Urothelium cell line (cell line): Measurements from ENCODE around the gene TMEM235.

Source experiments
- DNase-seq: peaks from one replicate; pipeline ENCODE4 v3.0.0; 2011; ENCODE audit warnings: low spot score, mixed read lengths
- FAIRE-seq: peaks from 2 replicates; lab custom pipeline; 2011; peaks lifted over from hg19 to GRCh38; lab: Jason Lieb, UNC

TMEM235 gene

GRCh38 chr17:78230996-78231935, at the start of gene TMEM235:
TMEM235 (plus strand) TSS chr17:78231631; CDS start chr17:78232024, 393 bp downstream.
- FAIRE-seq: no peak

GRCh38 chr17:78182504-78182903, 48.9 kb upstream of the TMEM235 start:
- no peak for DNase-seq
- FAIRE-seq: no peak

More at GRCh38 chr17:78230996-78231935, at the start of gene TMEM235:
- no peak for DNase-seq

GRCh38 chr17:78183916-78184315, 47.5 kb upstream of the TMEM235 start:
- no peak for FAIRE-seq
- no peak for DNase-seq

DNA sequence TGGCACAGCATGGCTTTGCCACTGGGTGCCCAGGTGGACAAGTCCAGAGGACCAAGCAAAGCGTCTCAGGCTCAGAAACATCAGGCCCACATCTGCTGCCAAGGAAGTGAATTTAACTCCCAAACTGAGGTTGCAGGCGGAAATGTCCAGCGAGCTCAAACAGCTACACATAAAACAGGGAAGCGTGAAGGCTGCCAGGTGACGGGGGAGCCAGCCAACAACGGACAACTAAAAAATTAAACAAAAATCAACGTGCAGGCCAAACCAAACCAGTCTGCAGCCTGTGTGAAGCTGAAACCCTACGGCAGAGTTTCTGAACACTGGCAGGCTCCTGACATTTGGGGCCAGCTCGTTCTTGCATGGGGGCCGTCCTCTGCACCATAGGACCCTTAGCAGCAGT, 47.1 kb upstream of the TMEM235 start:
- DNase-seq (no peak), FAIRE-seq (no peak)

GRCh38 chr17:78184868-78185267, 46.6 kb upstream of the TMEM235 start:
- FAIRE-seq (no peak), DNase-seq (no peak)

- no peak for FAIRE-seq
- peak; percentile 88 for DNase-seq
Measured at GRCh38 chr17:78185981-78186691, 45.3 kb upstream of the TMEM235 start.

GRCh38 chr17:78186692-78187595, 44.5 kb upstream of the TMEM235 start, which contains the start of the genes AFMID and TK1:
AFMID (plus strand) TSS chr17:78187362; CDS start chr17:78187371, 9 bp downstream.
TK1 (minus strand) TSS chr17:78187052; CDS start chr17:78186994, 58 bp downstream.
- peak; percentile 89 for FAIRE-seq
- peak; percentile 100 for DNase-seq

DNA sequence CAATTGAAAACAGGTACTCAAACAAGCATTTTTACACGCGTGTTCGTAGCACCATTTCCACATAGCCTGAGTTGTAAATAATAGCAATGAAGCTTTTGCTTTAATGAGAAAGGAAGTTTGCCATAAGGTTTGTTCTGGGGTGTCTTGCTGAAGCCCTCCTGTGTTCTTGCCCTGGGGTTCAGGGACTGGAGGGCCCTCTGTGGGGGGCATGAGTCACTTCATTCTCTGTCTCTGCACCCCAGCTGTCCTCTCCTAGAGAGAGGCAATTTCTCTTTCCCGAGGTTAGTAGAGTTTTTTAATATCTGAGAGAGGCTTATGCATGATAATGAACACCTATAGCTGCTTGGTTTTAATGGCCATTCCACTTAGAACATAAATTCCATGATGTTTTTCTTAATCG, 34.7 kb upstream of the TMEM235 start:
- FAIRE-seq (no peak), DNase-seq (no peak)

DNA sequence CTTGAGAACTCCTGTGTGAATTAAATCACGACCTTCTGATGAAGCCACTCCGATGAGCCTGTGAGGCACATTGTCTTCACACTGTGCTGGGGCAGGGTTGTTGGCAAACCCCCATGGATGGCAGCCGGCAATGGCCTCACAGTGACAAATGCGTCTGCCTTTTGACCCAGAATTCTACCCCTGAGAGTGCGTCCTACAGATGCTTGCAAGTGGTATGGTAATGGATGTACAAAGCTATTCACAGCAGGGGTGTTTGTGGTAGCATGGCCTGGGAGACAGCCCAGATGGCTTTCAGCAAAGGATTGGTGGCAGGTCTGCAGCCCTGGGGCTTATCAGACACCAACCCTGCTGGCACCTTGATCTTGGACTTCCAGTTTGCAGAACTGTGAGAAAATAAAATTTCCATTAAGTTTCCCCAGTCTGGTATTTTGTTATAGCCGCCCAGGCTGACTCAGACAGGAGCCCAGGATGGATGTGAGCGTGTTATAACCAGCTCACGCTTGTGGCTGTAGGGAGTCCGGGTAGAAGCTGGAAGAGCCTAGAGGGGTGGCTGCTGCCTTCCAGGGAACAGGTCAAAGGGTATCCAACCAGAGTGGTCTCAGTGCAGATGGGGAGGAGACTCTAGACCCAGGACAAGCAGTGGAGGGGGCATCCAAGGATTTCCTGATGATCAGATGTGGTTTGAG, 34.1 kb upstream of the TMEM235 start:
- DNase-seq: no peak
- FAIRE-seq: no peak

GRCh38 chr17:78200451-78200850, 31.0 kb upstream of the TMEM235 start:
- peak; percentile 50 for FAIRE-seq
- DNase-seq: no peak

DNA sequence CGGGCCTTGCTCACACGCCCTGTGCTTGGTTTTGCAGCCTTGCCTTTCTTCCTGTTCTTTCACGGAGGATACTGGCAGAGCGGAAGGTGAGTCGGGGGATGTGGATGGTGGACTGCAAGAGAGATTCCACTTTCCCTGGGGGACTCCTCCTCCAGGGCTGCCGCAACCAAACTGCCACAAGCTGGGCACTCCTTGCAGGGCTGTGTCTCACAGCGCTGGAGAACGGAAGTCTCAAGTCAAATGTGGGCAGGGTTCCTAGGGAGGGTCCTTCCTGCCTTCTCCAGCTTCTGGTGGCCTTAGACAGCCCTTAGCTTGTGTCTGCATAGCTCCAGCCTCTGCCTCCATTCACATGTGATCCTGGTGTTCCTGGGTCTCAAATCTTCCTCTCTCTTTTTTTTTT, 28.8 kb upstream of the TMEM235 start:
- no peak for FAIRE-seq

GRCh38 chr17:78204387-78205123, 26.9 kb upstream of the TMEM235 start:
- peak; percentile 90 for FAIRE-seq
- no peak for DNase-seq

More for the DNA sequence above, 28.8 kb upstream of the TMEM235 start:
- DNase-seq: no peak

DNA sequence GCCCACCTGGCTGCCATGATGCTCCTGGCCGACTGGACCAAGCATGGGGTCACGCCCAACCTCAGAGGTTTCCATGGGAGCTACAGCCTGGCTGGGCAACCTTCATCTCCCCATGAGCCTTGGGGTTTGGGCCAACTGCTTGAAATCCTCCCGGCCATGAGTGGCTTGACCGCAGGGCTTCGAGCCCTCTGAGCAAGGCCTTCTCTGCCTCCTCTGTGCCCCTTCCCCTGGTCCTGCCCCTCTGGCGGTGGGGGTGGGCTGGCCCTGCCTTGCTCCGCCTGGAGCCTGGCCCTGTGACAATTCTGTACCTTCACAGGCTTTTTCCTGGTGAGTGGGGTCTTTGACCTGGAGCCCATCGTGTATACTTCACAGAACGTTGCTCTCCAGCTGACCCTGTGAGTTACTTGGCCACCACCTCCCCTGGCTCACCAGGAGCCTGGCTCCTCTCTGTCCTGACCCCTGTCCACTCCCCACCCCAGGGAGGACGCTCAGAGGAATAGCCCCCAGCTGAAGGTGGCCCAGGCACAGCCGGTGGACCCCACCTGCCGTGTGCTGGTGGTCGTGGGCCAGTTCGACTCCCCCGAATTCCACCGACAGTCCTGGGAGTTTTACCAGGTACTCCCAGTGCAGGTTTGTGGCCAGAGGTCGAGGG, 26.2 kb upstream of the TMEM235 start:
- FAIRE-seq (no peak), DNase-seq (no peak)

DNA sequence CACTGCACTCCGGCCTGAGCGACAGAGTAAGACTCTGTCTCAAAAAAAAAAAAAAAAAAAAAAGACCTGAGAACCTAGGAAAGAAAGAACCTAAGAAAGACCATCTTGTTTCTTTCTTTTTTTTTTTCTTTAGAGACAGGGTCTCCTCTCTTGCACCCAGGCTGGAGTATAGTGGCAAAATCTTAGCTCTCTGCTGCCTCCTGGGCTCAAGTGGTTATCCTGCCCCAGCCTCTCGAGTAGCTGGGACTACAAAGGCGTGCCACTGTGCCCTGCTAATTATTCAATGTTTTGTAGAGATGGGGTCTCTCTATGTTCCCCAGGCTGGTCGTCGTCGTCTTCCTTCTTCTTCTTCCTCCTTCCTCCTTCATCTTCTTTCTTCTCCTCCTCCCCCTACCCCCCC, 25.1 kb upstream of the TMEM235 start:
- no peak for DNase-seq
- no peak for FAIRE-seq

- no peak for DNase-seq
- no peak for FAIRE-seq
Measured at GRCh38 chr17:78208486-78208885, 22.9 kb upstream of the TMEM235 start.

DNA sequence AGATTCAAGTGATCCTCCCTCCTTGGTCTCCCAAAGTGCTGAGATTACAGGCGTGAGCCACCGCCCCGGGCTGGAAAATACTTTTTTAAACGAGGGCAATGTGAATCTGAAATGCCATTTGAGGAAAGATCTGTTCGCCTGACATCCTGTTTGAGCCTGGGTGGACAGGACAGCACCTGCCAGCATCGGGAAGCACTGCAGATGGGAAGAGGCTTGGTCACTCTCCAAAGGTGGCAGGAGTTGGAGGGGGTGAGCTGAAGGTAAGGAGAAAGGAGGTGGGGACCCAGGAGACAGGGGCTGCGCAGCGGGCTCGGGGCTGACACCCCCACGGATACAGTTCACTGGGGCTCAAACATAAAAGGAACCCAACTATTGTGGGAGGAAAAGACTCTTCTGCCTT, 21.3 kb upstream of the TMEM235 start:
- DNase-seq: no peak
- no peak for FAIRE-seq

- no peak for DNase-seq
- no peak for FAIRE-seq
Measured at GRCh38 chr17:78211032-78211431, 20.4 kb upstream of the TMEM235 start.

- FAIRE-seq (no peak), DNase-seq (peak; percentile 99)
Measured at GRCh38 chr17:78214016-78214705, 17.3 kb upstream of the TMEM235 start, which contains the start of gene BIRC5. BIRC5 (plus strand) TSS chr17:78214253; CDS start chr17:78214317, 64 bp downstream.
